ENCODE data around the gene HSD17B12. TPM values are rescaled to one million over a fixed set of nuclear protein-coding genes. Genes with fewer than 3 reads are reported as not detected.
A peak's percentile ranks its signal among the peaks of the same experiment; 100 is the strongest.

Gene HSD17B12
- polyA plus RNA-seq, 1 donor (not counting 4 experiments of a cell fraction or from before 2014, with no cell fraction given): 105 TPM

DNA sequence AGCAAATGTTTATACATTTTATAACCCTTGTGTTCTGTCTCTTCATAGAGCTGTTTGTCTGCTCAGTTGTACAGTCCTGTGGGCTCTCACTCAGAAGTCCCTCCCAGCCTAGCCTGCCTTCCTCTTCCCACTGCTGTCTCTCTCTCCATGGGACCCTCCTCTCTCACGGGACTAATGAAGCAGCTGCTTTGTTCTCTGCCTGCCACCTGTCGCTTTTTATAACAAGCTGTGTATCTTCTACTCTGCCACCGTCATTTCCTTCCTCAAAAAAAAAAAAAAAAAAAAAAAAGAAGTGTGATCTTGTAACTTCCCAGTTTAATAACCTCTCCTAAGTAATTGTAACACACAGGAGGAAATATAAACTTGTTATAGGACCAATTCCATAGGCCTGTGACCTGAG lies 107.9 kb downstream of the HSD17B12 start:
- peaks cover 16% of the 10 kb centered on the region for H3K79me2 ChIP-seq (ENCODE audit: control insufficient read depth, insufficient read depth, low read length)
- peaks cover 19% of the 10 kb centered on the region for H3K4me1 ChIP-seq (ENCODE audit: control insufficient read depth, extremely low read depth, insufficient read depth, low read length)
- no peak for FAIRE-seq
- no peaks in the 10 kb centered on the region for H4K20me1 ChIP-seq (ENCODE audit: control insufficient read depth, extremely low read depth, insufficient read depth, low read length)
- no peaks in the 10 kb centered on the region for H3K9me3 ChIP-seq (ENCODE audit: control insufficient read depth, low read depth, low read length)
- no peaks in the 10 kb centered on the region for H3K27me3 ChIP-seq (ENCODE audit: control insufficient read depth, extremely low read depth, insufficient read depth, low read length)
- H3K4me2 ChIP-seq (ENCODE audit: control insufficient read depth, extremely low read depth, insufficient read depth, low read depth, low read length): no peak overlapping the region
- H3K9me1 ChIP-seq (ENCODE audit: control insufficient read depth, extremely low read depth, insufficient read depth, low read length): no peaks in the 10 kb centered on the region
- peaks cover 0 to under 1% of the 10 kb centered on the region in 2 experiments for H3K36me3 ChIP-seq (ENCODE audit: control insufficient read depth in 2 of 2, extremely low read depth in 1 of 2, insufficient read depth in 2 of 2, low read length in 2 of 2)
- DNase-seq (ENCODE audit: low read depth, low spot score): no peak
- TF ChIP-seq EZH2 (IDR thresholded peaks at IDR 0.05; ENCODE audit: low read length): no peak
- TF ChIP-seq, protein P1, sequence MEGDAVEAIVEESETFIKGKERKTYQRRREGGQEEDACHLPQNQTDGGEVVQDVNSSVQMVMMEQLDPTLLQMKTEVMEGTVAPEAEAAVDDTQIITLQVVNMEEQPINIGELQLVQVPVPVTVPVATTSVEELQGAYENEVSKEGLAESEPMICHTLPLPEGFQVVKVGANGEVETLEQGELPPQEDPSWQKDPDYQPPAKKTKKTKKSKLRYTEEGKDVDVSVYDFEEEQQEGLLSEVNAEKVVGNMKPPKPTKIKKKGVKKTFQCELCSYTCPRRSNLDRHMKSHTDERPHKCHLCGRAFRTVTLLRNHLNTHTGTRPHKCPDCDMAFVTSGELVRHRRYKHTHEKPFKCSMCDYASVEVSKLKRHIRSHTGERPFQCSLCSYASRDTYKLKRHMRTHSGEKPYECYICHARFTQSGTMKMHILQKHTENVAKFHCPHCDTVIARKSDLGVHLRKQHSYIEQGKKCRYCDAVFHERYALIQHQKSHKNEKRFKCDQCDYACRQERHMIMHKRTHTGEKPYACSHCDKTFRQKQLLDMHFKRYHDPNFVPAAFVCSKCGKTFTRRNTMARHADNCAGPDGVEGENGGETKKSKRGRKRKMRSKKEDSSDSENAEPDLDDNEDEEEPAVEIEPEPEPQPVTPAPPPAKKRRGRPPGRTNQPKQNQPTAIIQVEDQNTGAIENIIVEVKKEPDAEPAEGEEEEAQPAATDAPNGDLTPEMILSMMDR (optimal IDR thresholded peaks at IDR 0.05 in 1 of 3, IDR thresholded peaks at IDR 0.05 in 1 of 3, conservative IDR thresholded peaks at IDR 0.05 in 1 of 3; ENCODE audit: extremely low read depth in 1 of 3, insufficient read depth in 2 of 3, low read length in 3 of 3): no peak
- H3K4me3 ChIP-seq (ENCODE audit: control insufficient read depth in 2 of 3, extremely low read depth in 1 of 3, insufficient read depth in 2 of 3, low read depth in 1 of 3, low read length in 3 of 3): no peak overlapping the region
- dilution Hi-C loops (cut with MboI; ENCODE audit: extremely low pct_ligation_motif_present, low sequenced_read_pairs): no loop called here
- no peak overlapping the region for H3K9ac ChIP-seq (ENCODE audit: control insufficient read depth, extremely low read depth, insufficient read depth, low read length)
- H3K27ac ChIP-seq (ENCODE audit: control insufficient read depth, insufficient read depth, low read length): no peak overlapping the region
- H2AFZ ChIP-seq (ENCODE audit: control insufficient read depth, low read length): no peak overlapping the region

DNA sequence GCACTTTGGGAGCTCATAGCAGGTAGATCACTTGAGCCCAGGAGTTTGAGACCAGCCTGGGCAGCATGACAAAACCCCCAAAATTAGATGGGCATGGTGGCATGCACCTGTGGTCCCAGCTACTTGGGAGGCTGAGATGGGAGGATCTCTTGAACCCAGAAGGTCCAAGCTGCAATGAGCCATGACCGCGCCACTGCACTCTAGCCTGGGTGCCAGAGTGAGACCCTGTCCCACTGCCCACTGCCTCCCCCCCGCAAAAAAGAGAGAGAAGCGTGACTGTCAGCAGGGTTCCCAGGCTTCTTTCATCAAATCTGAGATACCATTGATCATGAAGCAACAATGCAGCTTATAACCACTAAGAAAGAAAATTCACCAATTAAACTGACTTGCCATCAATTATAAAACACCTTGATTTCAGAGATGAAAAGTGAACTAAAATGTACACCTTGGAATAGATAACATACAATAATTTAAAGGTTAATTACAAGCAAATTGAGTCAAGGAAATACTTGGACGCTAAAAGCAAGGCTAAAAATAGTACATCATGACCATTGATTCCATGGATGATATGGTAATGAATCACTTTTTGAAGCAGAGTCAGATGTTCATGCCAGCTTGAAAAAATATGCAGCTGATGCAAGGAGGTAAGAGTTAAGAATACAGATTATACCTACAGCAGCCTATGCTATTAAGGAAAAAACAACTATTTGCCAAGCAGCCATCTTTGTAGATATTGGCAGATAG lies 109.3 kb downstream of the HSD17B12 start:
- peaks cover 19% of the 10 kb centered on the region for H3K4me1 ChIP-seq (ENCODE audit: control insufficient read depth, extremely low read depth, insufficient read depth, low read length)
- peaks cover 3% of the 10 kb centered on the region in 2 experiments for H3K36me3 ChIP-seq (ENCODE audit: control insufficient read depth in 2 of 2, extremely low read depth in 1 of 2, insufficient read depth in 2 of 2, low read length in 2 of 2)
- peak overlapping the region; percentile 79 for H3K4me2 ChIP-seq (ENCODE audit: control insufficient read depth, extremely low read depth, insufficient read depth, low read depth, low read length)
- no peak overlapping the region for H2AFZ ChIP-seq (ENCODE audit: control insufficient read depth, low read length)
- no peak for TF ChIP-seq EZH2 (IDR thresholded peaks at IDR 0.05; ENCODE audit: low read length)
- TF ChIP-seq, protein P1 (optimal IDR thresholded peaks at IDR 0.05 in 1 of 3, IDR thresholded peaks at IDR 0.05 in 1 of 3, conservative IDR thresholded peaks at IDR 0.05 in 1 of 3; ENCODE audit: extremely low read depth in 1 of 3, insufficient read depth in 2 of 3, low read length in 3 of 3): no peak
- peak overlapping the region in 1 of 3 experiments; percentile 50 for H3K4me3 ChIP-seq (ENCODE audit: control insufficient read depth in 2 of 3, extremely low read depth in 1 of 3, insufficient read depth in 2 of 3, low read depth in 1 of 3, low read length in 3 of 3)
- no peaks in the 10 kb centered on the region for H3K9me1 ChIP-seq (ENCODE audit: control insufficient read depth, extremely low read depth, insufficient read depth, low read length)
- no peaks in the 10 kb centered on the region for H4K20me1 ChIP-seq (ENCODE audit: control insufficient read depth, extremely low read depth, insufficient read depth, low read length)
- dilution Hi-C loops (cut with MboI; ENCODE audit: extremely low pct_ligation_motif_present, low sequenced_read_pairs): no loop called here
- FAIRE-seq: peak; percentile 95
- H3K27ac ChIP-seq (ENCODE audit: control insufficient read depth, insufficient read depth, low read length): peak overlapping the region; percentile 77
- peak overlapping the region; percentile 41 for H3K9ac ChIP-seq (ENCODE audit: control insufficient read depth, extremely low read depth, insufficient read depth, low read length)
- peaks cover 18% of the 10 kb centered on the region for H3K79me2 ChIP-seq (ENCODE audit: control insufficient read depth, insufficient read depth, low read length)
- no peak for DNase-seq (ENCODE audit: low read depth, low spot score)
- H3K27me3 ChIP-seq (ENCODE audit: control insufficient read depth, extremely low read depth, insufficient read depth, low read length): no peaks in the 10 kb centered on the region
- H3K9me3 ChIP-seq (ENCODE audit: control insufficient read depth, low read depth, low read length): no peaks in the 10 kb centered on the region

All from keratinocyte (primary cell).